Esophagus squamous epithelium (tissue), 5 donors: Measurements from ENCODE around the gene NUDT22. TPM values are rescaled to one million over a fixed set of nuclear protein-coding genes. Genes with fewer than 3 reads are reported as not detected.

Experiments used
- DNase-seq: peaks from one replicate; lab custom pipeline; 2025; lab: John Stamatoyannopoulos, UW
- H3K27ac ChIP-seq, 4 donors: fragments of 200-600 bp; sonication (generic); one replicate each; pipeline ENCODE4 v1.5.1; 2016 to 2019; ENCODE audit warnings: mild to moderate bottlenecking in 1 of 4
- H3K27me3 ChIP-seq, 4 donors: fragments of 200-600 bp; sonication (generic); 1 replicate in 3 of 4; 2 replicates in 1 of 4; pipeline versions ENCODE4 v1.5.1 to v1.6.0; 2017 to 2021; ENCODE audit warnings: antibody characterized with exemption in 1 of 4
- H3K36me3 ChIP-seq, 3 donors: fragments of 200-600 bp; sonication (generic); one replicate each; pipeline ENCODE4 v1.5.1; 2016 to 2019
- H3K4me1 ChIP-seq, 3 donors: fragments of 200-600 bp; sonication (generic); one replicate each; pipeline ENCODE4 v1.5.1; 2017 to 2019
- H3K4me3 ChIP-seq, 4 donors: fragments of 200-600 bp; sonication (generic); 1 replicate in 3 of 4; 2 replicates in 1 of 4; pipeline ENCODE4 v1.5.1; 2016 to 2019; ENCODE audit warnings: mild to moderate bottlenecking in 2 of 4, moderate library complexity in 1 of 4
- H3K9me3 ChIP-seq, 3 donors: fragments of 200-600 bp; sonication (generic); one replicate each; pipeline ENCODE4 v1.5.1; 2016 to 2019
- CTCF ChIP-seq, 6 experiments: fragments of 450-650 bp in 4 of 6; fragments of 200-600 bp in 2 of 6; sonication (generic) in 2 of 6; IDR thresholded peaks; one replicate each; pipeline ENCODE4 v1.5.1; 2016 to 2019; ENCODE audit warnings: antibody characterized with exemption in 6 of 6, mild to moderate bottlenecking in 4 of 6, moderate library complexity in 4 of 6
- POLR2A ChIP-seq, 4 donors: fragments of 450-650 bp; IDR thresholded peaks; one replicate each; pipeline ENCODE4 v1.6.1; 2017; ENCODE audit warnings: antibody characterized with exemption in 4 of 4, mild to moderate bottlenecking in 4 of 4, moderate library complexity in 3 of 4
- WGBS, 2 donors: methylation state at CpG; one replicate each; pipeline ENCODE4 v1.1.5; 2018; 5-methylcytosine and 5-hydroxymethylcytosine counted together
- intact Hi-C: fragments of 100-400 bp; cut with DNase I; formaldehyde crosslinking; loops from one replicate; pipeline ENCODE4 v1.15.0; 2022
- total RNA-seq, 4 donors: library from RNA; depleted of rRNA; stranded (reverse); fragments of >200 nt; gene quantifications; one replicate each; pipeline ENCODE4 v1.1.0, GENCODE V29; 2016
- donor health status: DM: yes; HTN: yes; CAD: no.

NUDT22 gene
- total RNA-seq, 4 donors from 2014 or later: 44.0 to 60.1 (median 50.7) TPM

- 4 to 6% methylated on average over 9 to 11 of the region's 23 CpGs for WGBS, 2 donors
- no peaks in the 10 kb centered on the region for H3K27me3 ChIP-seq
- H3K9me3 ChIP-seq: no peaks in the 10 kb centered on the region
- TF ChIP-seq CTCF (IDR thresholded peaks at IDR 0.05): peak in 5 of 6 experiments; percentile 10 to 42 (median 17)
- peak in 1 of 4 donors; percentile 50 for TF ChIP-seq POLR2A (IDR thresholded peaks at IDR 0.05)
- DNase-seq: no peak
- H3K36me3 ChIP-seq: peaks cover 11 to 35% (median 13%) of the 10 kb centered on the region in 3 donors
- intact Hi-C loops: no loop called here
- peaks cover 29 to 69% (median 40%) of the 10 kb centered on the region in 3 donors for H3K4me1 ChIP-seq
- peak overlapping the region; percentile 81 to 91 (median 89) for H3K27ac ChIP-seq
- H3K4me3 ChIP-seq: peak overlapping the region; percentile 73 to 94 (median 76)
Measured at GRCh38 chr11:64252003-64252872, 26.2 kb downstream of the NUDT22 start.

GRCh38 chr11:64253043-64253442, 27.0 kb downstream of the NUDT22 start:
- no peak for TF ChIP-seq POLR2A (IDR thresholded peaks at IDR 0.05)
- no peak for TF ChIP-seq CTCF (IDR thresholded peaks at IDR 0.05)
- Histone ChIP-seq H3K4me1 (peaks cover 22 to 61% (median 34%) of the 10 kb centered on the region in 3 donors), H3K4me3 (peak overlapping the region in 3 of 4 donors; percentile 75 to 94 (median 76)), H3K27ac (peak overlapping the region in 3 of 4 donors; percentile 19 to 91 (median 91)), H3K9me3 (no peaks in the 10 kb centered on the region), H3K36me3 (peaks cover 13 to 43% (median 14%) of the 10 kb centered on the region in 3 donors), H3K27me3 (no peaks in the 10 kb centered on the region)
- WGBS, 2 donors: 65% methylated on average over 8 of the region's 8 CpGs; no CpG with 5 or more reads in 1 of the 2 donors
- no peak for DNase-seq
- intact Hi-C loops: no loop called here

GRCh38 chr11:64253481-64253880, 27.4 kb downstream of the NUDT22 start:
- H3K27ac ChIP-seq: peak overlapping the region in 2 of 4 donors; percentile 2 to 5
- no peak for TF ChIP-seq POLR2A (IDR thresholded peaks at IDR 0.05)
- TF ChIP-seq CTCF (IDR thresholded peaks at IDR 0.05): no peak
- H3K4me1 ChIP-seq: peaks cover 21 to 58% (median 33%) of the 10 kb centered on the region in 3 donors
- peaks cover 13 to 47% (median 15%) of the 10 kb centered on the region in 3 donors for H3K36me3 ChIP-seq
- no peaks in the 10 kb centered on the region for H3K27me3 ChIP-seq
- WGBS, 2 donors: 42% methylated on average over 3 of the region's 5 CpGs; no CpG with 5 or more reads in 1 of the 2 donors
- DNase-seq: no peak
- peak overlapping the region in 1 of 4 donors; percentile 75 for H3K4me3 ChIP-seq
- H3K9me3 ChIP-seq: no peaks in the 10 kb centered on the region
- intact Hi-C loops: no loop called here

GRCh38 chr11:64254326-64254725, 28.3 kb downstream of the NUDT22 start:
- peaks cover 21 to 55% (median 24%) of the 10 kb centered on the region in 3 donors for H3K36me3 ChIP-seq
- H3K27ac ChIP-seq: no peak overlapping the region
- intact Hi-C loops: no loop called here
- no peaks in the 10 kb centered on the region for H3K9me3 ChIP-seq
- DNase-seq: no peak
- TF ChIP-seq CTCF (IDR thresholded peaks at IDR 0.05) (no peak), POLR2A (IDR thresholded peaks at IDR 0.05) (no peak)
- H3K27me3 ChIP-seq: no peaks in the 10 kb centered on the region
- WGBS, 2 donors: no CpG with 5 or more reads among the region's 7 CpGs
- peaks cover 21 to 58% (median 33%) of the 10 kb centered on the region in 3 donors for H3K4me1 ChIP-seq
- H3K4me3 ChIP-seq: no peak overlapping the region
